HG03469 (cell line): ENCODE measurements around the gene CHST3.

ENCODE experiments used
- ATAC-seq: cut with Tn5 transposase; IDR thresholded peaks from one replicate; pipeline ENCODE4 v1.9.1; 2021; ENCODE audit warnings: mild to moderate bottlenecking, moderate library complexity, moderate number of reproducible peaks; ENCODE audit not compliant: unreplicated experiment

The CHST3 gene

GRCh38 chr10:72050873-72051272 is 86.7 kb downstream of the CHST3 start:
- ATAC-seq = no peak

- no peak for ATAC-seq
These were observed 89.5 kb downstream of the CHST3 start for GRCh38 chr10:72053690-72054089.

GRCh38 chr10:72056113-72056512 is 91.9 kb downstream of the CHST3 start:
- ATAC-seq = no peak

- ATAC-seq = no peak
These were observed 92.9 kb downstream of the CHST3 start for GRCh38 chr10:72056932-72057751.

- ATAC-seq = no peak
These were observed 94.2 kb downstream of the CHST3 start for GRCh38 chr10:72058347-72058898.

GRCh38 chr10:72058989-72059842 is 95.0 kb downstream of the CHST3 start:
- ATAC-seq = no peak

GRCh38 chr10:72059843-72060822 is 95.9 kb downstream of the CHST3 start:
- no peak for ATAC-seq

- ATAC-seq = no peak
These were observed 97.3 kb downstream of the CHST3 start for GRCh38 chr10:72061491-72061890.

- no peak for ATAC-seq
These were observed 97.7 kb downstream of the CHST3 start for GRCh38 chr10:72061930-72062329.

GRCh38 chr10:72062382-72062781 is 98.2 kb downstream of the CHST3 start:
- ATAC-seq = no peak
